GM21390 (cell line): ENCODE measurements around the gene MRPS17.

Source experiments
- ATAC-seq: cut with Tn5 transposase; IDR thresholded peaks from one replicate; pipeline ENCODE4 v1.9.1; 2021; ENCODE audit not compliant: unreplicated experiment

Gene MRPS17

DNA sequence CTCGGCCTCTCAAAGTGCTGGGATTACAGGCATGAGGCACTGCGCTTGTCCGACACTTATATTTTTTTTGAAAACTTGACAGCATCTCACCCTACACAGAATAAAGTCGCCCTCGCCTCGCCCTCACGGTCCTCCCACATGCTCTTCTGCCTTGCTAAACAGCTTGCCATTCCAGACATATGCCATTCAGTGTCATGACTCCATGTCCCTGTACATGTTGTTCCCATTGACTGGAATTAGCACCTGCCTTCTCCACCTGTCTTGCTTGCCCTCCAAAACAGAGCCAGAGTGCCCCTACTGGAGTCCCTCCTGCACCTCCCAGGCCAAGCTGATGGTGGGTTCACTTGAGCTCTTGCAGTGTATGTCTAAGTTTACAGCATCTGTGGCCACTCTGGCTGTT, 18.9 kb downstream of the MRPS17 start:
- no peak for ATAC-seq

DNA sequence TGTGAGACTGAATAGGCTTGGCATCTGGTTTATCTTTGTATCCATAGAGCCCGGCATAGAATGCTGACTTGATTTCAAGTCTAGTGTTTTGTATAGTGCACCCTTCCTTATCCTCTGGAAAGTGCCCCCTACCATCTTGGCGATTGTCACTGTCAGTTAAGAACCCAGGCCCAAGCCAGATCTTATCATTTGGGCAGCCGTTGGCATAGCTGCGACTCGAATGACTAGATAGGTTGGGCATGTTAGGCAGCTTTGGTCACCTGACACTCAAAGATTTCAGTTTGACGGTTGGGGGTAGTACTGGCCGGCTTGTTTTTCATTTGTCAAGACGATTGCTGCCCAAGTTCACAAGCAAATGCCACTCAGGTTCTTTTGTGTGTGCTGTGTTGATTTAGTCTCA, 19.3 kb downstream of the MRPS17 start:
- ATAC-seq: no peak

DNA sequence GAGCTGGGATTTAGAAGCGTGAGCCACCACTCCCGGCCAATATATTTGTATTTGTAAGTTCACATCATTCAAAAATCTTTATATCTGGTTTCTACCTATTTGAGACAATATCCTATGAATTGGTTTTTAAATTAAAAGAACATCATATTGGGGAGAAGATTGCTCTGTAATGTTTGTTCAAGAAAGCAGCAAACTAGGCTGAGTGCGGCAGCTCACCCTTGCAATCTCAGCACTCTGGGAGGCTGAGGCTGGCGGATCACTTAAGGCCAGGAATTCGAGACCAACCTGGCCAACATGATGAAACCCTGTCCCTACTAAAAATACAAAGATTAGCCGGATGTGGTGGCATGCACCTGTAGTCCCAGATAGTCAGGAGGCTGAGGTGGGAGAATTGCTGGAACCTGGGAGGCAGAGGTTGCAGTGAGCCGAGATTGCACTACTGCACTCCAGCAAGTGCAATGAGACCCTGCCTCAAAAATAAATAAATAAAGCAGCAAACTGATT, 22.1 kb downstream of the MRPS17 start:
- no peak for ATAC-seq

DNA sequence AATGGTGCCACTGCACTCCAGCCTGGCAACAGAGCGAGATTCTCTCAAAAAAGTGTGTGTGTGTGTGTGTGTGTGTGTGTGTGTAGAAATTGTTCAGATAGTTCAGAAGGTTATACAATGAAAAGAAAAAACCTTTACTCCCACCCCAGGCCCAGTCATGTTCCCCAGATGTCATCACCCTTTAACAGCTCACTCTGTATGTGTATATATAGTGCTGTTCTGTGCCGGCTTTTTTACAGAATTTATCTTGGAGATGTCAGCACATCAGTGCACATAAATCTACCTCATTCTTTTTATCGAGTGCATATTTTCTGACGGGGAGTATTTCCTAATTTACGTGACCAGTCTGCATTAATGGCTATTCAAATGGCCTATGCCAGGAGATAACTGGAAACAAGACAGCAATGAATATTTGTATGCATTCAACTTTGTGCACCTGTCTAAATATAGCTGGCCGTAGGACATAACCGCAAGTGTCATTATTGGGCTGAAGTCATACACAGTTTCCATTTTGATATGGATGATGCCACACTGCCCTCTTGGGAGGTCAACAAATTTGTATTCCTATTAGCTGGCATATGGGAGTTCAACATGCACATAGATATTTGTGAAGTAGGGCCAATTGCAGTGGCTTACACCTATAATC, 24.4 kb downstream of the MRPS17 start:
- no peak for ATAC-seq

DNA sequence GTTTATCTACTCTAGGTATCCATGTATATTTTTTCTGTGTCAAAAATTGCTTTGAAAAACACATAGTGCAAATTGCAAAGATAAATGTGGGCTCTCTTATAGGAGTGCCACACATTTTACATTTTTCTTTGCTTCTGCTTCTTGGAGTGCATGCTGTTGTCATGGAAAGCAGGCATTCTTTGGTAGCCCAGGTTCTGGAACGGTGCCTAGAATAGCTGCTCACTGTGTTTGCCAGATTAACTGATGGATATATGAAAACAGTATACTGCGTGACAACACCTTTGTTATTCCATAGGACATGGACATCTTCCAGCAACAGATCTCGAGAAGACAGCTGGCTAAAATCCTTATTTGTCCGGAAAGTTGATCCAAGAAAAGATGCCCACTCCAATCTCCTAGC, 26.2 kb downstream of the MRPS17 start:
- no peak for ATAC-seq

DNA sequence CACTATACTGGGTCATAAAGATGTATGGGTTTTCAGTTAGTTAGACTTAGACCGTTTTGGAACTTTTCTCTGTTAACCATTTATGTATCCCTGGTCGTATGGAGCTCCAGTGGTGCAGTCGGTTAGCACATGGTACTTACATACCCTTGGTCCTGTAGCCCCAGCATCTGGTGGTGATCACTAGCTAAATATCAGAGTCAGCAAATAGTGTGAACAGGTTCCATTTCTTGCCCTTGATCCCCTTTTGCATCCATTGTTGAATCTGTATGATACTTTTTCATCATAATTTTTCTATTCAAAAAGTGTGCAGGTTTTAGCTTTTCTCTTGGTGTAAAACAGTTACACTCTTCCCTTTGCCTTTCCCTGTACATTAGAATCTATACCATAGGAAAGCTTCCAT, 28.6 kb downstream of the MRPS17 start:
- ATAC-seq: no peak

DNA sequence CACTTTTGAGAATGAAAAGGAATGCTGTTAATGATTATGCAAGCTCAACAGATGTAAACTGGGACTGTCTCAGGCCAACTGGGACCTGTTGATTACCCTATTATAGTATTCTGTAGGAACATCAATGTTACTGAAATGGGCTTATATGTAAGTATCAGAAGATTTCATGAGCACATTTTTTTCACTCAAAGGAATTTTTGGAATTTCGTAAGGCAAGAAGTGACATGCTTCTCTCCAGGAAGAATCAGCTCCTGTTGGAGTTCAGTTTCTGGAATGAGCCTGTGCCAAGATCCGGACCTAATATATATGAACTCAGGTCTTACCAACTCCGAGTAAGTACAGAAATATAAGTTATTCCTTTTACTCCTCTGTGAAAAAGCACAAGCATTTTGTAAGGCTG, 31.9 kb downstream of the MRPS17 start:
- no peak for ATAC-seq

DNA sequence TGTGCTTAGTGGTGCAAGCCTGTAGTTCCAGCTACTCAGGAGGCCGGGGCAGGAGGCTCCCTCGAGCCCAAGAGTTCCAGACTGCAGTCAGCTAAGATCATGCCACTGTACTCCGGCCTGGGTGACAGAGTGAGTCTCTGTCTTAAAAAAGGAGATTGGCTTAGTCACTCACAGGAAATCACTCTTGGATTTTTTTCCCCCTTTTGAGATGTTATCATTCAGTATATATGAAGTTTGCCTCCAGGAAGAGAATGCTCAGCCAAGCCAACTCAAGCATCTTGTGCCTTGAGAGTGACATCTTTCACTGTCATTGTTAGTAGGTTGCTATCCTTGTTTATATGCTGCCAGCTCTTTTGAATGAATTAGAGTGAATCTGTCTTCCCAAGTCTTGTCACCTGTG, 40.7 kb downstream of the MRPS17 start:
- no peak for ATAC-seq

DNA sequence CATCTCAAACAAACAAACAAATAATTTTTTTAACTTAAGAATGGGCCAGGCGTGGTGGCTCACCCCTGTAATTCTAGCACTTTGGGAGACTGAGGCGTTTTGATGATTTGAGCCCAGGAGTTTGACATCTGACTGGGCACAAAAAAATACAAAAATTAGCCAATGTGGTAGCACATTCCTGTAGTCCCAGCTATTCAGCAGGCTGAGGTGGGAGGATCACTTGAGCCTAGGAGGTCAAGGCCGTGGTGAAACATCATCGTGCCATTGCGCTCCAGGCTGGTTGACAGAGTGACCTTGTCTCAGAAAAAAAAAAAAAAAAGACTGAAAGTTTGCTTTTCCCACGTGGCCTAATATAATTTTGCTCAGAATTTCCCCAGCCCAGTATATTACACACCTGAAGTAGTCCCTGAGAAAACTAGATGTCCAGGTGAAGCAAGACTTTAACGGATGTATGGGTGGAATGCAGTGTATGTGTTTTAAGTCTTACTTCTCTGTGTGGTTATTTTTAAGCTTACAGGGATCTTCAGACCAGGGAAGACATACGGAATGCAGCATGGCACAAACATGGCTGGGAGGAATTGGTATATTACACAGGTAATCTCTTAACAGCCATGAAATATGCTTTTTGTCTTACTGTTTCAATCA, 45.3 kb downstream of the MRPS17 start:
- ATAC-seq: no peak

DNA sequence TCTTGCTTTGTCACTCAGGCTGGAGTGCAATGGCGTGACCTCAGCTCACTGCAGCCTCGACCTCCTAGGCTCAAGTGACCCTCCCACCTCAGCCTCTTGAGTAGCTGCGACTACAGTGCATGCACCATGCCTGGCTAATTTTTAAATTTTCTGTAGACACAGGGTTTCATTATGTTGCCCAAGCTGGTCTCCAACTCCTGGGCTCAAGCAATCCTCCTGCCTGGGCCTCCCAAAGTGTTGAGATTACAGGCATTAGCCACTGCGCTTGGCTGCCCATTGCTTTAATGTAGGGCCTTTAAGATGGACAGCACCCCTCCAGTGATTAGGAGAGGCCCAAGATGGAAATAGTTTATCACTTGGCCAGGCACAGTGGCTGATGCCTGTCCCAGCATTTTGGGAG, 52.1 kb downstream of the MRPS17 start:
- no peak for ATAC-seq
